H9 (cell line): ENCODE measurements around the gene TPGS1. TPM values are rescaled to one million over a fixed set of nuclear protein-coding genes. Genes with fewer than 3 reads are reported as not detected.

ENCODE experiments used
- DNase-seq: peaks from one replicate; pipeline ENCODE4 v3.0.0-alpha.2; 2017
- H2AFZ ChIP-seq: one replicate; pipeline ENCODE4 v1.6.1; 2013; ENCODE audit warnings: mild to moderate bottlenecking, low read length, control low read depth, moderate library complexity
- H2AK5ac ChIP-seq: 2 replicates; pipeline ENCODE4 v1.6.1; 2013; ENCODE audit warnings: low read length, control low read depth, mixed read lengths; ENCODE audit not compliant: insufficient read length
- H2BK120ac ChIP-seq: one replicate; pipeline ENCODE4 v1.6.1; 2013; ENCODE audit warnings: low read depth, mild to moderate bottlenecking, low read length, control low read depth, inconsistent platforms; ENCODE audit not compliant: poor library complexity, severe bottlenecking
- H2BK12ac ChIP-seq: 2 replicates; pipeline ENCODE4 v1.6.1; 2013; ENCODE audit warnings: low read length, control low read depth, mixed read lengths, low read depth; ENCODE audit not compliant: insufficient read length
- H2BK15ac ChIP-seq: 2 replicates; pipeline ENCODE4 v1.6.1; 2013; ENCODE audit warnings: low read depth, low read length, control low read depth
- H2BK20ac ChIP-seq: one replicate; pipeline ENCODE4 v1.6.1; 2013; ENCODE audit warnings: low read depth, mild to moderate bottlenecking, low read length, control low read depth, inconsistent platforms; ENCODE audit not compliant: poor library complexity, severe bottlenecking
- H2BK5ac ChIP-seq: 2 replicates; pipeline ENCODE4 v1.6.1; 2013; ENCODE audit warnings: low read length, control low read depth, mixed read lengths; ENCODE audit not compliant: insufficient read length
- H3K14ac ChIP-seq: 2 replicates; pipeline ENCODE4 v1.6.1; 2013; ENCODE audit warnings: low read length, control low read depth; ENCODE audit not compliant: insufficient read depth
- H3K18ac ChIP-seq: 2 replicates; pipeline ENCODE4 v1.6.1; 2013; ENCODE audit warnings: low read depth, mild to moderate bottlenecking, mixed read lengths, low read length, control low read depth; ENCODE audit not compliant: insufficient read length
- H3K23ac ChIP-seq: 2 replicates; pipeline ENCODE4 v1.6.1; 2013; ENCODE audit warnings: low read length, control low read depth, mixed read lengths, low read depth; ENCODE audit not compliant: insufficient read length
- H3K23me2 ChIP-seq: 2 replicates; pipeline ENCODE4 v1.6.1; 2013; ENCODE audit warnings: low read depth, mild to moderate bottlenecking, mixed read lengths, low read length, control low read depth; ENCODE audit not compliant: insufficient read length, poor library complexity, severe bottlenecking
- H3K27ac ChIP-seq: 2 replicates; pipeline ENCODE4 v1.5.1; 2013; ENCODE audit warnings: low read length, control low read depth, mixed read lengths, low read depth; ENCODE audit not compliant: insufficient read length
- H3K27me3 ChIP-seq: 2 replicates; pipeline ENCODE4 v1.6.1; 2013; ENCODE audit warnings: low read length, control low read depth, inconsistent platforms; ENCODE audit not compliant: insufficient read depth
- H3K4ac ChIP-seq: 2 replicates; pipeline ENCODE4 v1.6.1; 2013; ENCODE audit warnings: low read depth, mild to moderate bottlenecking, control low read depth, inconsistent platforms, low read length, moderate library complexity
- H3K4me1 ChIP-seq: 2 replicates; pipeline ENCODE4 v1.6.1; 2013; ENCODE audit warnings: low read length, control low read depth, inconsistent platforms; ENCODE audit not compliant: insufficient read depth
- H3K4me2 ChIP-seq: 2 replicates; pipeline ENCODE4 v1.6.1; 2013; ENCODE audit warnings: low read length, control low read depth, mixed read lengths; ENCODE audit not compliant: insufficient read length, insufficient read depth
- H3K56ac ChIP-seq: 2 replicates; pipeline ENCODE4 v1.6.1; 2013; ENCODE audit warnings: low read depth, mild to moderate bottlenecking, mixed read lengths, low read length, control low read depth; ENCODE audit not compliant: insufficient read length
- H3K79me1 ChIP-seq: 2 replicates; pipeline ENCODE4 v1.6.1; 2013; ENCODE audit warnings: low read depth, mild to moderate bottlenecking, moderate library complexity, low read length, control low read depth, inconsistent platforms; ENCODE audit not compliant: insufficient read depth, poor library complexity, severe bottlenecking
- H3K79me2 ChIP-seq: 2 replicates; pipeline ENCODE4 v1.6.1; 2013; ENCODE audit warnings: low read length, control low read depth, inconsistent platforms; ENCODE audit not compliant: insufficient read depth
- H3K9ac ChIP-seq: 2 replicates; pipeline ENCODE4 v1.6.1; 2013; ENCODE audit warnings: low read length, control low read depth, mixed read lengths; ENCODE audit not compliant: insufficient read length; ENCODE audit errors: extremely low read depth
- H3K9me3 ChIP-seq: one replicate; pipeline ENCODE4 v1.6.1; 2013; ENCODE audit warnings: low read depth, low read length, inconsistent platforms; ENCODE audit not compliant: control insufficient read depth
- H3T11ph ChIP-seq: one replicate; pipeline ENCODE4 v1.6.1; 2013; ENCODE audit warnings: mild to moderate bottlenecking, low read length, control low read depth, inconsistent platforms
- H4K20me1 ChIP-seq: one replicate; pipeline ENCODE4 v1.6.1; 2013; ENCODE audit not compliant: control insufficient read depth, insufficient read length, insufficient read depth
- H4K5ac ChIP-seq: 2 replicates; pipeline ENCODE4 v1.6.1; 2013; ENCODE audit warnings: low read depth, mild to moderate bottlenecking, mixed read lengths, low read length, control low read depth; ENCODE audit not compliant: insufficient read length
- H4K8ac ChIP-seq: replicated peaks from 2 replicates; pipeline ENCODE4 v1.6.1; 2013; ENCODE audit warnings: low read length, control low read depth, mixed read lengths, low read depth; ENCODE audit not compliant: insufficient read length
- H4K91ac ChIP-seq: 2 replicates; pipeline ENCODE4 v1.6.1; 2013; ENCODE audit warnings: low read depth, mild to moderate bottlenecking, moderate library complexity, mixed read lengths, low read length, control low read depth; ENCODE audit not compliant: insufficient read length
- H3K27ac Mint-ChIP-seq, 3 experiments: 2 replicates in 2 of 3; 3 replicates in 1 of 3; pipeline ENCODE4 v1.8.0; 2020 to 2021; ENCODE audit warnings: mixed read lengths in 3 of 3, mild to moderate bottlenecking in 1 of 3, moderate library complexity in 1 of 3
- H3K27me3 Mint-ChIP-seq: 2 replicates; pipeline ENCODE4 v1.8.0; 2021; ENCODE audit warnings: low read depth, mild to moderate bottlenecking, moderate library complexity, mixed read lengths
- H3K36me3 Mint-ChIP-seq, 3 experiments: 2 replicates in 2 of 3; 3 replicates in 1 of 3; pipeline ENCODE4 v1.8.0; 2020 to 2021; ENCODE audit warnings: low read depth in 3 of 3, mixed read lengths in 3 of 3; ENCODE audit not compliant: insufficient read depth in 1 of 3
- H3K4me1 Mint-ChIP-seq, 2 experiments: 2 replicates each; pipeline ENCODE4 v1.8.0; 2020; ENCODE audit warnings: mixed read lengths in 2 of 2
- H3K4me3 Mint-ChIP-seq, 2 experiments: 2 replicates in 1 of 2; 3 replicates in 1 of 2; pipeline ENCODE4 v1.8.0; 2020 to 2021; ENCODE audit warnings: mild to moderate bottlenecking in 2 of 2, mixed read lengths in 2 of 2, moderate library complexity in 1 of 2
- H3K9me3 Mint-ChIP-seq, 2 experiments: 2 replicates in 1 of 2; 3 replicates in 1 of 2; pipeline ENCODE4 v1.8.0; 2020; ENCODE audit warnings: mild to moderate bottlenecking in 2 of 2, mixed read lengths in 2 of 2, moderate library complexity in 1 of 2
- WGBS: extraction: QIAGEN DNeasy Blood & Tissue Kit; methylation state at CpG from one replicate; pipeline ENCODE4 v1.1.7; 2013; ENCODE audit warnings: missing lambda C conversion rate, low lambda C conversion rate, mixed read lengths; ENCODE audit not compliant: insufficient read length; ENCODE audit errors: extremely low coverage; 5-methylcytosine and 5-hydroxymethylcytosine counted together
- total RNA-seq: library from RNA; stranded (reverse); gene quantifications from 2 replicates; pipeline ENCODE4 v1.2.1, GENCODE V29; 2021
- TF ChIP-seq, protein P1 (sequence below): fragments of 200-600 bp; sonication (generic); conservative IDR thresholded peaks from 3 replicates; pipeline ENCODE4 v1.8.0; 2021; ENCODE audit warnings: antibody characterized with exemption, mild to moderate bottlenecking

TPGS1 gene
- total RNA-seq, 1 experiment from 2014 or later: 7.4 TPM

DNA sequence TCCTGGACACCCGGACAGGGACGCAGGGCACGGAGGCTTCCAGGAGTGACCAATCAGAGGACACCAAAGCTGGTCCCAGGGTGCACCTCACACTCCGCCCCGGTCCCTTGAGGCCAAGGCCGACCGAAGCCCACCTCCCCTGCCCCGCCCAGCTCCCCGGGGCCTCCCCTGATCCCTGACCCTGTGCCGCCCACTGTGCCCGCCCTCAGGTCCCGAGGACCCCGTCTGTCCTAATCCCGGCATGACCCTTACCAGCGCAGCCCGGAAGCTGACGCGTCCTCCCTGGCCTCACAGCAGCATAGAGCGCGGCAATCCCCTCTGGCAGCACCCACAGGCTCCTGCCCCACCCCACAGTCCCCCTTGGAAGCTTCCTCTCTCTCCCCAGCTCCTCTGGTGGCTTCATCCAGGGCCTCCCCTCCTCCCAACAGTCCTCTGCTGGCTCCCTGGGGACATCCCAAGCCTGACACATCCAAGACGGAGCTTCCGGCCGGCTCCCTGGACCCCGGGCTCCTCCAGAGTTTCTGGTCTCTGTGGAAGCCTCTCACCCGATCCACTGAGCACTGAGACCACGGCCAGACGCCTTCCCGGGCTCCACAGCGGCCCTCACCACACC, 16.9 kb downstream of the TPGS1 start:
- no peak overlapping the region for H3K23ac ChIP-seq
- no peak overlapping the region for H2BK120ac ChIP-seq
- no CpG with 5 or more reads among the region's 29 CpGs for WGBS
- DNase-seq: no peak
- H2BK15ac ChIP-seq: no peak overlapping the region
- no peak overlapping the region for H4K8ac ChIP-seq
- H4K91ac ChIP-seq: no peak overlapping the region
- TF ChIP-seq, protein P1, sequence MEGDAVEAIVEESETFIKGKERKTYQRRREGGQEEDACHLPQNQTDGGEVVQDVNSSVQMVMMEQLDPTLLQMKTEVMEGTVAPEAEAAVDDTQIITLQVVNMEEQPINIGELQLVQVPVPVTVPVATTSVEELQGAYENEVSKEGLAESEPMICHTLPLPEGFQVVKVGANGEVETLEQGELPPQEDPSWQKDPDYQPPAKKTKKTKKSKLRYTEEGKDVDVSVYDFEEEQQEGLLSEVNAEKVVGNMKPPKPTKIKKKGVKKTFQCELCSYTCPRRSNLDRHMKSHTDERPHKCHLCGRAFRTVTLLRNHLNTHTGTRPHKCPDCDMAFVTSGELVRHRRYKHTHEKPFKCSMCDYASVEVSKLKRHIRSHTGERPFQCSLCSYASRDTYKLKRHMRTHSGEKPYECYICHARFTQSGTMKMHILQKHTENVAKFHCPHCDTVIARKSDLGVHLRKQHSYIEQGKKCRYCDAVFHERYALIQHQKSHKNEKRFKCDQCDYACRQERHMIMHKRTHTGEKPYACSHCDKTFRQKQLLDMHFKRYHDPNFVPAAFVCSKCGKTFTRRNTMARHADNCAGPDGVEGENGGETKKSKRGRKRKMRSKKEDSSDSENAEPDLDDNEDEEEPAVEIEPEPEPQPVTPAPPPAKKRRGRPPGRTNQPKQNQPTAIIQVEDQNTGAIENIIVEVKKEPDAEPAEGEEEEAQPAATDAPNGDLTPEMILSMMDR: no peak
- H3K4me2 ChIP-seq: no peak overlapping the region
- no peak overlapping the region for H3K9ac ChIP-seq
- no peaks in the 10 kb centered on the region for H3K79me2 ChIP-seq
- H3T11ph ChIP-seq: no peak overlapping the region
- H3K27me3 ChIP-seq: no peaks in the 10 kb centered on the region
- H2AK5ac ChIP-seq: no peak overlapping the region
- no peaks in the 10 kb centered on the region for H3K79me1 ChIP-seq
- no peak overlapping the region for H3K14ac ChIP-seq
- H2BK12ac ChIP-seq: no peak overlapping the region
- no peaks in the 10 kb centered on the region for H3K9me3 ChIP-seq
- Mint-ChIP-seq H3K27ac (no peak overlapping the region), H3K9me3 (peaks cover 0 to 2% of the 10 kb centered on the region in 2 experiments; a peak in 1 of 5 replicates), H3K27me3 (peaks cover 47% of the 10 kb centered on the region), H3K4me1 (peaks cover 6 to 24% of the 10 kb centered on the region in 2 experiments), H3K4me3 (no peak overlapping the region), H3K36me3 (peaks cover 3 to 9% (median 3%) of the 10 kb centered on the region in 3 experiments; a peak in 5 of 7 replicates)
- H2BK20ac ChIP-seq: no peak overlapping the region
- no peak overlapping the region for H3K27ac ChIP-seq
- no peak overlapping the region for H2BK5ac ChIP-seq
- H4K20me1 ChIP-seq: no peaks in the 10 kb centered on the region
- no peak overlapping the region for H4K5ac ChIP-seq
- H3K18ac ChIP-seq: no peak overlapping the region
- H2AFZ ChIP-seq: no peak overlapping the region
- H3K23me2 ChIP-seq: peaks cover 2% of the 10 kb centered on the region
- H3K4me1 ChIP-seq: no peaks in the 10 kb centered on the region
- H3K56ac ChIP-seq: no peak overlapping the region
- no peak overlapping the region for H3K4ac ChIP-seq
